ENCODE results near the gene DOCK11. TPM values are rescaled to one million over a fixed set of nuclear protein-coding genes. Genes with fewer than 3 reads are reported as not detected.

DOCK11 gene
- total and polyA plus RNA-seq, 9 of the 15 experiments (the other 6 are each of a cell fraction or from before 2014, with no cell fraction given): 41.8 to 77.8 (median 50.9) TPM

DNA sequence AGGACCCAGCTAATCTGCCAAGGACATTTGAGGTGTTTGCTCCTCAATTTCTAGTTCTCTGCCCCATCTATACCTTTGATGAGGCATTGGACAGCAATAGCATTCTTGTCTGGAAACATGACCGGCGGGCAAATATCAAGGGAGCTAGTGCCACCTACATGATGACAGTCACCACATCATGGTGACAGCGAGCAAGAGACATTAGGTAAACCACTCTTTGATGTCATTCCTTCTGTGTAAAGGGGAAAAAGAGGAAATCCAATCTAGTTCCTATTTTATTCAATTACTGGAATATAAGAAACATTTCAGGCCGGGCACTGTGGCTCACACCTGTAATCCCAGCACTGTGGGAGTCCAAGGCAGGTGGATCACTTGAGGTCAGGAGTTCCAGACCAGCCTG, 211.1 kb downstream of the DOCK11 start:
- Histone ChIP-seq H3K4me1 (replicated peaks in 1 of 2; ENCODE audit: control insufficient read depth in 2 of 2, insufficient read depth in 2 of 2, low read length in 2 of 2) (no peaks in the 10 kb centered on the region; a peak in 2 of 5 replicates), H3K9me1 (ENCODE audit: control insufficient read depth, insufficient read depth, low read length) (no peaks in the 10 kb centered on the region), H3K9ac (ENCODE audit: insufficient read depth in 1 of 2, low read depth in 2 of 2, low read length in 2 of 2) (no peak overlapping the region), H3K4me2 (ENCODE audit: insufficient read depth, low read length) (no peak overlapping the region), H3K36me3 (ENCODE audit: control insufficient read depth, insufficient read depth, low read length) (no peaks in the 10 kb centered on the region), H3K9me3 (replicated peaks; ENCODE audit: control insufficient read depth, insufficient read depth, low read depth, low read length) (no peaks in the 10 kb centered on the region), H3K27ac (ENCODE audit: extremely low read depth, low read depth, low read length) (no peak overlapping the region), H3K79me2 (ENCODE audit: control insufficient read depth, insufficient read depth, low read length) (no peaks in the 10 kb centered on the region), H2AFZ (ENCODE audit: low read depth, low read length) (no peak overlapping the region), H3K4me3 (no peak overlapping the region), H4K20me1 (replicated peaks; ENCODE audit: control insufficient read depth, insufficient read depth, low read length) (no peaks in the 10 kb centered on the region), H3K27me3 (ENCODE audit: control insufficient read depth in 2 of 2, insufficient read depth in 2 of 2, low read length in 2 of 2) (no peaks in the 10 kb centered on the region)
- no peak for ATAC-seq
- ChIA-PET POLR2A (no interaction called here), CTCF (ENCODE audit: low intra/inter-chr PET ratio) (no interaction called here)
- no peak for TF ChIP-seq ZNF280B (CRISPR knock-in tag; IDR thresholded peaks at IDR 0.05)
- no peak for TF ChIP-seq CBX1 (IDR thresholded peaks at IDR 0.05; ENCODE audit: low read depth)
- no peak for TF ChIP-seq SFPQ (IDR thresholded peaks at IDR 0.05; ENCODE audit: low read depth, low read length)
- no peak for TF ChIP-seq U2AF2 (optimal IDR thresholded peaks at IDR 0.05; ENCODE audit: low read depth, low read length)
- in situ Hi-C loops (cut with MboI): no loop called here
- 44% methylated on average over 3 of the region's 4 CpGs for WGBS (ENCODE audit: insufficient coverage, low coverage, missing lambda C conversion rate)
- BruUV-seq (replicated peaks): no TSS peak
- FAIRE-seq: no peak
- no peak for DNase-seq (ENCODE audit: extremely low read depth in 1 of 4, low spot score in 3 of 4)
- intact Hi-C loops (cut with micrococcal nuclease): no loop called here
